Measurements from ENCODE around the gene PSG1.
"Not testable (repeated sequence)": the region's sequence is repeated elsewhere in the genome, so short reads cannot be mapped to it uniquely, and the experiment has no call there.

The PSG1 gene

DNA sequence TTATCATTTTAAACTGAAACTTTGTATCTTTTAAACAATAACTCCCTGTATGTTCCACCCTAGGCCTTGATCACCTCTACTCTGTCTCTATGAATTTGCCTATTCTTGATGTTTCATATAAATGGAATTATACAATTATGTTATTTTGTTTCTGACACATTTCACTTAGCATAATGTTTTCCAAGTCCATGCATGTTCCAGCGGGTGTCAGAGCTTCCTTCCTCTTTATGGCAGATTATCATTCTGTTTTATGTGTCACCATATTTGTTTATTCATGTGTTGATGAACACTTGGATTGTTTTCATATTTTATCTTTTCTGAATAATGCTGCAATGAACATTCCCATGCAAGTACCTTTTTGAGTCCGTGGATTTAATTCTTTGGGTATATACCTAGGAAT lies 3.2 kb upstream of the PSG1 start:
- intact Hi-C loops (cut with DNase I); DNase-seq: not testable (repeated sequence)

GRCh38 chr19:42882010-42882409 lies 2.5 kb upstream of the PSG1 start:
- intact Hi-C loops (cut with DNase I); DNase-seq: not testable (repeated sequence)

GRCh38 chr19:42881279-42881678 lies 1.8 kb upstream of the PSG1 start:
- DNase-seq; intact Hi-C loops (cut with DNase I): not testable (repeated sequence)

- DNase-seq; intact Hi-C loops (cut with DNase I): not testable (repeated sequence)
Measured at GRCh38 chr19:42880621-42881020, 1.1 kb upstream of the PSG1 start.

- intact Hi-C loops (cut with DNase I); DNase-seq: not testable (repeated sequence)
Measured at GRCh38 chr19:42876596-42876995, 2.9 kb downstream of the PSG1 start.

DNA sequence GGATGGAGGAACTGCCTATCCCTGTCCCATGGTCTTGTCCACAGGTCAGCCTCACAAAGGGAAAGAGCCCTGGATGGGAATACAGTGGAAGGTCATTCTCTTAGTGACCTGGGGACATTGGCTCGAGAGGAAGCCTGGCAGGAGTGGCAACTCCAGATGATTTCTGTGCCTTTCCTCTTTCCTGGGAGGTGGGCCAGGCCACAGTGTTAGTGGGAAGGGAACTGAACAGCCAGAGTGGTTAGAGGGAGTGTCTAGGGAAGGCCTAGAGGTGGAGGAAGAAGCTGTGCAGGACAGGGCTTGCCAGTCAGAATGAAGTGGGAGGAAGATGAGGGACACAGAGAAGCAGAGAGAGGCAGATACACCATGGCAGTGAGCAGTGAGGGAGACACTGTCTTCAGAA lies 3.6 kb downstream of the PSG1 start:
- DNase-seq; intact Hi-C loops (cut with DNase I): not testable (repeated sequence)

DNA sequence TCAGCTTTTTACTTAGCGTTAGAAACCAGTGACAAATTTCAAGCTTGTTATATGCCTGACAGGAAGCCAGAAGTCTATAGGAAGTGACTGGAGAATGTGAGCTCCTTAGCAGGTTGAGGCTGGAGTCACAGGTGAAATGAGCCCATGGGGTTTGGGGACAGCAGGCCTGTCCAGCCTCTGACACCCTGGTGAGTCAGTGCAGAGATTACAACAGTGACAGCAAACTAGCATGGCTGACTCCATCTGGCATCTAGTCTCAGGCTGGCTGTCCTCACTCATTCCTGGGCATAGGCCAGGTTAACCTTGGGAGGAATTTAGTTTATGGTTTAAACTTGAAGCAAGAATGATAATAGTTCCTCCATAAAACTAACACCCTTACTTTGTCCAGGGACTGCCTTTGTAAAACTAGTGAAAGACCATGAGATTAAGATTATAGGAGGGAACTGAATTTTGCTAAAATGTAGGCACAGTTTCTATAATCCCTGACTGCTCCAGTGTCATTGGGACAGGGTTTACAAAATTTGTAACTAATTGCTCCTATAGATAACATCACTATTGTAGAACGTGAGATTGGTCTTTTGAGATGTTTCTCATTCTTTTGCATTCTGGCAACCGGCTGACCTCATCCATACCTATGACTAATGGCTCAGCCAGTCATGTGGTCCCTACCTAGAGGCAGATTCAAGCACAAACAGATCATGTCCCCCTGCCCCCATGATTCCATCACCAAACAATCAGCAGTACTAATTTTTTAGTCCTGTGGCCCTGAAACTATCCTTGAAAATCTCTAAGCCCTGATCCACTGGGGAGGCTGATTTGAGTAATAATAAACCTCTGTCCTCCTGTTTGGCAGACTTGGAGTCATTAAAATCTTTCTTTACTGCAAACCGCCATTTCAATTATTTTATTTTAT lies 4.4 kb downstream of the PSG1 start:
- intact Hi-C loops (cut with DNase I); DNase-seq: not testable (repeated sequence)

DNA sequence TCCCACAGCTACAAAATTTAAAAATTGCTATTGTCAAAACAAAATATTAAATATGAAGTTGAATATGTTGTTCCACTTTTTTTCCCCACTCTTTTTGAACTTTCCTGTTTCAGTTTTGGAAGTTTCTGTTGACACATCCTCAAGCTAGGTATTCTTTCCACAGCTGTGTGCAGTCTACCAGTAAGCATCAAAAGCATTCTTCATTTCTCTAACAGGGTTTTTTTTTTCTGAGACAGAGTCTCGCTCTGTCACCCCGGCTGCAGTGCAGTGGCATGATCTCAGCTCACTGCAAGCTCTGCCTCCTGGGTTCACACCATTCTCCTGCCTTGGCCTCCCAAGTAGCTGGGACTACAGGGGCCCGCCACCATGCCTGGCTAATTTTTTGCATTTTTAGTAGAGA lies 5.4 kb downstream of the PSG1 start:
- DNase-seq; intact Hi-C loops (cut with DNase I): not testable (repeated sequence)

DNA sequence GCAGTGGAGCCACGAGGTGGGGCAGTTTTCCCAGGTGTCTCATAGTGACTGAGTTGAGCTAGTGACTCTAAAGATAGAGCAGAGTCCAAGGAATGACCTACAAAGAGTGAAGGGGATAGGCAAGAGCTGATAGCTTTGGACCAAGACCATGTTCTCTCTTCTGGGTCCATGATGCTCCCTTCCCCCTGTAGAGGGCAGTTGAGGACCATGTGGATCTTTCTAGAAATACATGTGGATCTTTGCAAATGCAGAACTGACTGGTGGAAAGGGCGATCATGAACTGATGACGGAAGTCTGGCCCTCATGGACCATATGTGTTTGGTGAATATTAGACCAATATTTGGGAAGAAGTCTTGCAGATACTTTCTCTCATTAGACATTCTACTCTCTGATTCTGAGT lies 6.9 kb downstream of the PSG1 start:
- DNase-seq, result no peak
- intact Hi-C loops (cut with DNase I), result no loop called here

GRCh38 chr19:42857544-42857867 lies 22.0 kb downstream of the PSG1 start:
- intact Hi-C loops (cut with DNase I), result loop anchor here (5.0 kb wide), 1 partner anchor 65 kb away; no protein-coding TSS in a partner anchor

GRCh38 chr19:42856866-42857543 lies 22.5 kb downstream of the PSG1 start:
- peak in 8 of 10 donors; percentile 15 to 93 (median 52) for DNase-seq
- intact Hi-C loops (cut with DNase I), result loop anchor here (5.0 kb wide), 1 partner anchor 65 kb away; no protein-coding TSS in a partner anchor

More at GRCh38 chr19:42857544-42857867, 22.0 kb downstream of the PSG1 start:
- DNase-seq, result no peak

DNA sequence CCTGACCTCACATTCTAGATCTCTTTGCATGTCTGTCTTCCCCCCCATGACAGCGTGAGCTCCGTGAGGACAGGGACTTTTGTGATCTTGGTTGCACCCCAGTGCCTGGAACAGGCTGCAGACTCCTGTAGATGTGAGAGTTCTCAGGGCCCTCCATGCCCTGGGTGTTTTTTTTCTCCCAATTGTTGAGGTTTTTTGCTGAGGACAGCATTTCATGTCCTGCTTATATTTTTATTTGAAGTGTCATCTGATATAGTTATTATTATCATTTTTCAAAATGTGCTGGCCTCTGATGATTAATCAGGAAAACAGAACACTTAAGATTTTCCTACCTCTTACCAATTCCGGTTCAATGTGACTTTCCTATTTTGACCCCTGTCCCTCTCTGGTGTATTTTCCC lies 24.8 kb downstream of the PSG1 start:
- DNase-seq, result not testable (repeated sequence)
- intact Hi-C loops (cut with DNase I), result loop anchor here (5.0 kb wide), 1 partner anchor 62 kb away; no protein-coding TSS in a partner anchor

DNA sequence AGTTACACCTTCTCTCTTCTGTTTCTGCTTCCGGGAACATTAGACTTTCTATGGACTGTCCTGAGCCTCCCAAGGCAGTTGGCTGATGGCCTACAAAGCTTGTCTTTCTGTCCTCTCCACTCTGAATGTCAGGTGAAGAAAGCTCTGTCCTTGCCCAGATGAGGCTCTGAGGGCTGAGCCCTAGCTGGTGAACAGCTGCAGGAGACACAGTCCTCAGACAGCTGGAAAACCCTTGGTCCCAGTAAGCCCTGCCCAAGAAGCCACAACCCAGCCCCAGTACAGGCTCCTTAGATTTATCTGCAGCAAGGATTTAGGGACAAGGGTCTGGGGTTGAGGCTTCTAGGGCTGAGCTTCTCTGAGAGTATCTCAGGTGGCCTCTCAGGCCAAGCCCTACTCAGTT lies 26.3 kb downstream of the PSG1 start:
- intact Hi-C loops (cut with DNase I); DNase-seq: not testable (repeated sequence)

DNA sequence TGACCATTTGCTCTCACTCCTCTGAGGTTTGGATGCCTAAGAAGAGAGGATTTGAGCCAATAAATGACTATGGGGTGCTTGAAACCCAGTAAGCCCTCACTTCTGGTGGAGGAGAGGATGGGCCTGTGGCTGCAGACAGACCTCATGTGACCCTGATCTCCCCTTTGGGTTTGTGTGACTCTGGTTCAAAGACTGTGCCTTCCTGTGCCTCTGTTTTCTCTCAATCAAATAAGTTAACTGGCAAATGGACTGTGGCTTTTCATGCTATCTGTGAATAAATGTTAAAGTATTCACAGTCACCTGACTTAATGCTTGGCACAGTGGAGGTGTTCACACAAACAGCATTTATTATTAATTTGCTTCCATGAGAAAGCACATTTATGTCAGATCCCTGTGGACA lies 26.7 kb downstream of the PSG1 start:
- intact Hi-C loops (cut with DNase I); DNase-seq: not testable (repeated sequence)

DNA sequence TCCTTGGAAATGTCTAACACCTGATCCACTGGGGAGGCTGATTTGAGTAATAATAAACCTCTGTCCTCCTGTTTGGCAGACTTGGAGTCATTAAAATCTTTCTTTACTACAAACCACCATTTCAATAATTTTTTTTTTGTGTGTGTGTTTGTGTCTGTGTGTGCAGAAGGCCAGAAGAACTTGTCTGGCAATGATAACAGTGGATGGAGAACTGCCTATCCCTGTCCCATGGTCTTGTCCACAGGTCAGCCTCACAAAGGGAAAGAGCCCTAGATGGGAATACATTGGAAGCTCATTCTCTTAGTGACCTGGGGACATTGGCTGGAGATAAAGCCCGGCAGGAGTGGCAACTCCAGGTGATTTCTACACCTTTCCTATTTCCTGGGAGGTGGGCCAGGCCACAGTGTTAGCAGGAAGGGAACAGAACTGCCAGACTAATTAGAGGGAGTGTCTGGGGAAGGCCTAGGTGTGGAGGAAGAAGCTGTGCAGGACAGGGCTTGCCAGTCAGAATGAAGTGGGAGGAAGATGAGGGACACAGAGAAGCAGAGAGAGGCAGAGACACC lies 27.7 kb downstream of the PSG1 start:
- DNase-seq; intact Hi-C loops (cut with DNase I): not testable (repeated sequence)

- intact Hi-C loops (cut with DNase I), result no loop called here
- peak in 1 of 10 donors; percentile 70 for DNase-seq
Measured at GRCh38 chr19:42850981-42851717, 28.4 kb downstream of the PSG1 start.

DNA sequence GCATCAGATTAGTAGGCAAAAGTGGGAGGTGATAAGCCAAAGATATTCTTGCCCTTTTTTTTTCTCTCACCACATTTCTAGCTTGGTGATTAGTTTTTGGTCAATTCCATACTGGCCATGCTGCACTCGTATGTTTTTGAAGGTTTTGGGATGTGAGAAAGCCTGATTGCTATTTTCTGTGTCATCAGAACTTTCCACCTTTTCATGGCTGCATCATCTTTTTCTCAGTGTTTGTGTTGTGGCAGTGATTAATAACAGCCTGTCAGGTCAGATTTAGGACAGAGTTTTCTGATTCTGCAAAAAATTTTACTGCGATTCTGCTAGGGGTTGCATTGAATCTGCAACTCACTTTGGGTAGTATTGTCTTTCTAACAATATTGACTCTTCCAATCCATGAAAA lies 32.9 kb downstream of the PSG1 start:
- no peak for DNase-seq
- intact Hi-C loops (cut with DNase I), result no loop called here

DNA sequence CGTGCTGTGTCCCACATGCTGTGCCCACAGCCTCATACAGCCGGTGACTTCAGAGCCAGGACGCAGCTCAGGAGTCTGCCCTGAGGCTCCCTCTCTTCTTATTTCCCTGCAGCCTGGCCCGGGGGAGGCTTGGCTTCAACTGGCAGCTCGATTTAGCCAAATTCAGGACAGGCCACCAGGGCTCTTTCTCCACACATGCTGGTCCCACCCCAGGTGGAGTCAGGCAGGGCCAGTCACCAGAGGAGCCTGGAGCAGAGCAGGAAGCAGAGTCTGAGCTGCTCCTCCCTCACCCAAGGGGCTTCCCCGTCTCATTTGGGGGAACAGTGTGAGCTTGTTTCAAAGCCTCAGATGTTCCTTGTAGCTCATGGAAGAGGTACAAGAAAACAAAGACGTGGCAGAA lies 35.9 kb downstream of the PSG1 start:
- intact Hi-C loops (cut with DNase I); DNase-seq: not testable (repeated sequence)

DNA sequence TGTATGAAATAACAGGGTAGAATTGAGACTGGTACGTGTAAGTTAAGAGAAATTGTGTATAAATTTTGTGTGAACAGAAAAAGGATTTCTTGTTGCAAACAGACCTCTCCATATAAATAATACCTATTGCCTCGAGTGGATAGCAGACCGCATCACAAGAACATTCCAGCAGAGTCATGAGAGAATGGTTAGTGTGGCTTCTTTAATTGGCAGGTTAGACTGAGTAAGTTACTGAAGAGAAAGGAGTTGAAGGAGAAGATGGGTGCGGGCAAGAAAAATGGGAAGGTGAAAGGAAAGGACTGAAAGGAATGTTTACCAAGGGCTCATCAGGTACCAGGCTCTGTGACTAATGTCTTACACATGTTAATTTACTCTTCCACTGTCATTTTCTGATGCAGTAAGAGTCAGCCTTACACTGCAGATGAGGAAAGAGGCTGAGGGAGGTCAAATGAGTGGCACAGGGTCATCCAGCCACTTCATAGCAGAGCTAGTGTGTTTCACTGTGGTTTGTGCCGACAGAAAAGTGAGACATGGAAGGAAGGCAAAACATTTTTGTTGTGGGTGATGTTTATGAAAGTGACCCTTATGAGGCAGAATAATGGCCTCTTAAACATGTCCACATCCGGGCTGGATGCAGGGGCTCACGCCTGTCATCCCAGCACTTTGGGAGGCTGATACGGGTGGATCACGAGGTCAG lies 46.6 kb downstream of the PSG1 start:
- intact Hi-C loops (cut with DNase I); DNase-seq: not testable (repeated sequence)
